CD4-positive, alpha-beta T cell treated with Interferon alpha-2 for 1 hour (primary cell): Measurements from ENCODE around the gene RPL29.
"Not testable (repeated sequence)": the region's sequence is repeated elsewhere in the genome, so short reads cannot be mapped to it uniquely, and the experiment has no call there.

Source experiments
- DNase-seq, 2 donors: peaks; one replicate each; pipeline ENCODE4 v3.0.0-alpha.2; 2020 to 2022

The RPL29 gene

DNA sequence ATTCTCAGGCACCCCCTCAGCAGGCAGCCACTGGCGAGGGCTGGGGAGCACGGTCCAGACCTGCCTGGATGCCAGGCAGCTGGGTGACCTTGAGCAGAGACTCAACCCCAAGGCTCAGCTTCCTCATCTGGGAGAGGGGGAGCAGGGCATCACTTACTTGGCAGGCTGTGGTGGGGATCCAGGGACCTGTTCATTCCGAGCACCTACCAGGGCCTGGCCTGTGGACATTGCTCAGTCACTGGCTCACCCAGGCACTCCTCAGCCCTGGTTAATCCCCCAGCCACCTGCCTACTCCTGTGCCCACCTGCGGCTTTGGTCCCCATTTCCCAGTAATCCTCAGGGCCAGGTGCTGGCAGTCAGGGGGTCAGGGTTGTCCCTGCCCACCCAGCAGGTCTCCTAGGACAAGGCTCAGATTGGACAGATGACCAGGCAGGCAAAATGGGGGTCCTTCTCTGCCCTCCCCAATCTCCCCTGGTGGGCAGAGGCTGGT is 9.3 kb upstream of the RPL29 start:
- no peak for DNase-seq

DNA sequence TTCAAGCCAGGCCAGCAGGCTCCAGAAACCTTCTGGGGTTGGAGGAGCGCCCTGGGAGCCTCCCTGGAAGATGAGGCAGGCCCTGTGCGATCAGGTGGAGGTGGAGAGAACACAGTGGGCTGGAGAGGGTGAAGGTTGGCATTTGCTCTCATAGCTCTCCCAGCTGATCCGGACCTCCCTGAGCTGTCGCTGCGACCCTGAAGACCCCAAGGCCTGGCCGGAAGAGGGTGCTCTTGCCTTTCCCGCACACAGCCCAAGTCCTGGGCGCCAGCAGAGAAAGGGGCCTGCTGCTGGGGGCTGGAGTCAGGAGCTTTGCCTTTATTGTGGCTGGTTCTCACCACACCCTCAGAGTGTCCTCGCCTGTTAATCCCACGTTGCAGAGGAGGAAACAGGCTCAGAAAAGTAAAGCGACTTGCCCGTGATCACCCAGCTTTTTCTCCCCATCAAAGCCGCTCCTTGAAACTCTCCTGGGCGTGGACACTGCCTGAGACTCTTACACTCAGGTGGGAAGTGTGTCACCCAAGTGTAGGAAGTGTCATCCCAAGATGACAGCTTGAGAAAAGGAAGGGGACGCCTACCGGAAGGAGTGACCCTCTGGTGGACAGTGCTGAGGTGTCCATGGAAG is 8.6 kb upstream of the RPL29 start:
- DNase-seq = no peak

DNA sequence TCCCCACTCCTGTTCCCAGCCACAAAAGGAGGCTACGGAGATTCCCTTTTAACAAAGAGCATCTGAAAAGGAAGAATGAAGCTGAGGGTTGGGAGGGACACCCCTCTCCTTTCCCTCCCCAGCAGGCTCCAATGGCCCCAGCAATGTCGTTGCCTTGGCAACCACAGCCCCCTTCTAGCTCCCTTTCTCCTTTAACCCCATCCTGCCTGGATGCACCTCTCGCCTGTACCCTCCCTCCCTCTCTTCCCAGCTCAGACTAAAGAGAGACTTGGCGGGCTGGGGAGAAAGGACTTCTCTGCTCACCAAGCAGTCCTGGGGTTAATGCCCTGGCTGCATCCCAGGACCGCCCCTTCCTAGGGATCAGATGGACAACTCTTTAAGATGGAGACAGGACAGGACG is 7.1 kb upstream of the RPL29 start:
- DNase-seq = no peak

DNA sequence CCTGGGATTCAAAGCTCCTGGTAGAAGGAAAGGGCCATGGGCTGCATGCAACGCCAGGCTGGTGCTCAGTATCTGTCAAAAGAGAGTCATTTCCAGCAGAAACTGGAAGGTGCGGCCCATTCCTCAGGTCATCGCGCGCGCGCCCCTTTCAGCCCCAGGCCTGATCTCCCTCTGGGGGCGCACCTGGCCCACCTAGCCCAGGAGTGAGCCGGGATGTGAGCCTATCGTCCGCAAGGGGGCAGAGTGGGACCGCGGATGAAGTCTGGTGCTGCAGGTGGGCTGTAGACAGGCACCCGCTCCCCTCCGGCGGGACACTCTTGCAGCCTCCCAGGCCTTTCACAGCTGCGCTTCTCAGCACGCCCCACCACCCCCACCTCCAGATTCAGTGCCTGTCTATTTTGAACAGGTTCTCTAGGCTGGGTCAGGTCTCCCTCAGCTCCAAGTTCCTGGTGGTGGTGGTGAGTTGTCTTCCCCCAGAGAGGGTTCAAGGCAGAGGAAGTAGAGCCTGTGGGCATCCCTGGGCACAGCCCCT is 5.8 kb upstream of the RPL29 start:
- DNase-seq = peak; percentile 85 to 90

DNA sequence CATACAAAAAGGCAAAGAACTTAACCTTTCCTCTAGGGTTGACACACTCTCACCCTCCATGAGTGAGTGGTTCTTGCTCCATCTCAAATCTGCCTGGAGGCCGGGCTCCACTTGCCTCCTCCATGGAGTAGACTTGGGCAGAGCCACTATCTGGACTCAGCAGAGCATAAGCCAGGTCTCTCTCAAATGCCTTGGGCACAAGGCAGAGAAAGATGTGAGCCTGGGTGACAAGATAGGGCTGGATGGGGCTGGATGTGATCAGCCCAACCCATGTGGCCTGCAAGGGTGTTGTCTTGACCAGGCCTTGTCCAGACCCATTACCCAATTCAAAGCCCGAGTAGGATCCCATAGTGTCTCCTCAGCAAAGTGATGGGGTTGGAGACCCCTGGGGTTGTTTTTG is 4.2 kb upstream of the RPL29 start:
- DNase-seq = no peak

DNA sequence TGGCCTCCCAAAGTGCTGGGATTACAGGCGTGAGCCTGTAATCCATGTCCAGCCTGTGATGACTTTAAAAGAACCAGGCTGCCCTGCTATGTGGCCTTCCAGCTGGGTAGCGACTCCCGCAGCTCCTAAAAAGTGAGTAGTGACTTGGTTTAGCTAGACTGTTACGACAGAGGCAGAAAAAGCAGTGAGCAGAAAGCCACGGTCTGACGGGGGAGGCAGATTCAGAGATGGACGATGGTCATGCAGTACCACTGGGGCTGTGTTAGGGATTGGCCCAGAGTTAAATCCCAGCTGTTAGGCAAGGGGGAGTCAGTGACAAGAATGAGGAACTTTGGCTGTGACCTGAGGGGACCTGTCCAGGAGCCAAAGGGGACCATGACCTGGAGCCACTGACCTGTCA is 3.1 kb upstream of the RPL29 start:
- no peak for DNase-seq

DNA sequence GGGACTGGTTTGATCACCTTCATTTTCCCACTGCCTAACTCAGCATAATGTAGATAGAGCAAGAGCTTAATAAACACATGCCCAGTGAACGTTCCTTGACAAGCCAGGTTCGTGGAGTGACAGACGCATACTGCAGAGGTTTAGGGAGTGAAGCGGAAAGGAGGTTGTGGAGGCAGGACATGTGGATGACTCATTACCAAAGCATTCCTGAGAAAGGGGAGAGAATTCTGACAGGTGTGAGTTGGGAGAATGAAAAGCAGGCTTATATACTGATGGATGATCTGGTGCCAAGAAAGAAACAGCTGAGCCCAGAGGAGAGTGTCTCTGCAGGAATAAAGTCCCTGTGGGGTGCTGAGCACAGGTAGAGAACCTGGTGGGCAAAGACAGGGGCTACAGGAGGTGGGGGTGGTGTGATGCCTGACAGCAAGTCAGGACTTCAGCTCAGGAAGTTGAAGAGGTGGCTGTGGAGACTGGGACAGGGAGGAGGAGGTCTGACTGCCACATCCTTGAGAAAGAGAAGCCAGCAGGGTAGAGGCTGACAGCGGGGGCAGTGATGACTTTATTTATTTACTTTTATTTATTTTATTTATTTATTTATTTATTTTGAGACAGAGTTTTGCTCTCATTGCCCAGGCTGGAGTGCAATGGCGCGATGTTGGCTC is 2.4 kb upstream of the RPL29 start:
- DNase-seq = no peak

DNA sequence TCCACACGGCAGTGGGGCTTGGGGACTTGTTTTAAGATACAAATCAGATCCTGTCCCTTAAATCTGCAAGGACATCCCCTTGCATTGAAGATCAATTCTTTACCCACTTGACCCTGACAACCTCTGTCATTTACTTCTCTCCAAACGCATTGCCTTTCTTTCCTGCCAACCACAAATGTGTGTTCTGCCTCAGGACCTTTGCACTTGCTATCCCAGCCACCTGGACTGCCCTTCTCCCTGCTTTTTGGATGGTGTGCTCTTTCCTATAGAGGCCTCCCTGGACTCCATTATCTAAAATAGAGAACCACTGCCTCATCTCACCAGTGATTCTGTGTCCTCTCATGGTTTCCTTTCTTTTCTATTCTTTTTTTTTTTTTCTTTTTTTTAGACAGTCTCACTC is 1.5 kb upstream of the RPL29 start:
- no peak for DNase-seq

DNA sequence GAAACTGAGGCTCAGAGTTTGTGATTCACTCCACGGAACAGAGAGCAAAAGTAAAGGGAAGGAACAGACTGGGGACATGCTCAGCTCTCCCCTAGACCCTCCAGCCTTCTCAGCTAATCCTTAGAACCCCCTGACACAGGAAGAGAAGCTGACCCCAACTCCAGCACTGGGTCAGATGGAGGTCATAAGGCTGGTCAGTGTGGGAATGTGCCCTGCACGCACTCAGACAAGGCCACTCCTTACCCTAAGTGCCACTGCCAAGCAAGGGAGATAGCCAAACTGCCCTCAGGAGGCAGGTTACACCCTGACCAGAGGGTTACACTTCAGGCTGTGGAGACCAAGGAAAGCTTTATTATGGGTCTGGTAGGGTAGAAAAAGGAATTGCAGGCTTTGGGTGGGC is 1.2 kb downstream of the RPL29 start:
- no peak for DNase-seq

DNA sequence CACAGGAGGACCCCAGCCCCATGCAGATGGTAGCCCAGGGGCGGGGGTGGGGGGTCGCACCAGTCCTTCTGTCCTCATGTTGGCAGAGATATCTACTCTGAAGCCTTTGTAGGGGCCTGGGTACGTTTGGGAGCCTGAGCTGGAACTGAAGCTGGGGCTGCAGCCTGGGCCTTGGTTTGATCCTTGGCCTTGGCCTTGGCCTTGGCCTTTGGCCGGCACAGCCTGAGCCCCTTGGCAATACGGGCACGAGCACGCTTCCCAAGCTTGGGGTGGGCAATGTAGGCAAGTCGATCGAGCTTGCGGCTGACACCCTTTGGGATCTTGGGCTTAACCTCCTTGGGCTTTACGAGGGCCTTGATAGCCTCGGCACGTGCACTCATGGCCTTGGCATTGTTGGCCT is 2.0 kb downstream of the RPL29 start:
- DNase-seq = not testable (repeated sequence)

DNA sequence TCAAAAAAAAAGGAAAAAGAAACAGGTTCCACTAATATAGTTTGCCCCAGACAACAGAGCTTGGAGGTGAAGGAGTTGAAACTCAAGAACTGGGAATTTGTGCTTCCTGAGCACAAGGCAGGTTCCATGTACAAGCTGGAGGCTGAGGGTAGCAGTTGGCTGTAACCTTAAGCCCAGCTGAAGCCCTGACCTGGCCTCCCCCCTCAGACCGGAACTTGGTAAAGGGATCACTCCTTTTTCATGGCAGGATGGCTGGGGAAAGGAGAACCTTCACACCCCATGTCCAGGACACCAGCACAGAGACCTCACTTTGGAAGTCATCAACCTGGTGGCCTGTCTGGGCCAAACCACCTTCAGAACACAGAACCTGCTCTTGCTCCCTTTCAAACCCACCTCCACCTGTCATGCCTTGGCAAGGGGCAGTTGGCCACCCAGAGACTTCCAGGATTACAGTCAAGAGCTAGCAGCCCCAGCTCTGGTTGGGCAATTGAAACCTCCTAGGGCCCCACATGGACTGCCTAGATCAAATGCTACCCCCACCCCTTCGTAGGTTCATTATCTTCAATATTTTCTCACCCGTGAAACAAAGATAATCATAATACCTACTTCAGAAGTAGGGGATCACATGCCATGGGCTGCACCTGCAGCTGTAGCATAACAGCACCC is 3.5 kb downstream of the RPL29 start:
- DNase-seq = no peak

DNA sequence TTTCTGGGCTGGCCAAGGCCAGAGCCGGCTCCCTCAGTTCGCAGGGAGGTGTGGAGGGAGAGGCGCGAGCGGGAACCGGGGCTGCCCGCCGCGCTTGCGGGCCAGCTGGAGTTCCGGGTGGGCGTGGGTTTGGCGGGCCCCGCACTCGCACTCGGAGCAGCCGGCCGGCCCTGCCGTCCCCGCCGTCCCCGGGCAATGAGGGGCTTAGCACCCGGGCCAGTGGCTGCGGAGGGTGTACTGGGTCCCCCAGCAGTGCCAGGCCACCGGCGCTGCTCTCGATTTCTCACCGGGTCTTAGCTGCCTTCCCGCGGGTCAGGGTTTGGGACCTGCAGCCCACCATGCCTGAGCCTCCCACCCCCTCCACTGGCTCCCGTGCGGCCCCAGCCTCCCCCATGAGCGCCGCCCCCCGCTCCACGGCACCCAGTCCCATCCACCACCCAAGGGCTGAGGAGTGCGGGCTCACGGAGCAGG is 5.2 kb downstream of the RPL29 start:
- not testable (repeated sequence) for DNase-seq

DNA sequence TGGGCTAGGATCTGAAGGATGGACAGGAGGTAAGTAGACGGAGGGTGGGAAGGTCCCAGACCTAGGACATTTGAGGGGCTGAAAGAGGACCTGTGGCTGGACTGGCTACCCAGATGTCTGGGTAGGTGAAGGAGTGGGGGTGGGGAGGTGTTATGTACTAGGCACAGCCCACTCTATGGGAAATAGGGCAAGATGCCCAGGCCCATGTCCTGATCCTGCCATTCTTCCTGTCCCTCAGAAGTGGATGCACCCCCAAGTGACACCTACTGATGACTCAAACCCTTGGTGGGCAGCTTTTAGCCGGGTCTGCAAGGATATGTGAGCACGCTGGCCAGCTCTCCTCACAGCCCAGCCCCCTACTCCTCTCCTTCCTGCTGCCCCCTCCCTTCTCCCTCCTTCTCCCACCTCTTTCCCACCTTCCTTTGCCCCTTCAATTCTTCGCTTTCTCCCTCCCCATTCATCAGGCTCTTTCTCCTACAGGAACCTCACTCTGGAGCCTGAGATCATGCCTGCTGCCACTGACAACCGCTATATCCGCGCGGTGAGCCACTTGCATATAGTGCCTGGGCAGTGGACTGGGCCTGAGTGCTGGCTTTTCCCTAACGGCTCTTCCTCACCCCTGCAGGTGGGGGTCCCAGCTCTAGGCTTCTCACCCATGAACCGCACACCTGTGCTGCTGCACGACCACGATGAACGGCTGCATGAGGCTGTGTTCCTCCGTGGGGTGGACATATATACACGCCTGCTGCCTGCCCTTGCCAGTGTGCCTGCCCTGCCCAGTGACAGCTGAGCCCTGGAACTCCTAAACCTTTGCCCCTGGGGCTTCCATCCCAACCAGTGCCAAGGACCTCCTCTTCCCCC is 7.2 kb downstream of the RPL29 start:
- DNase-seq = no peak

DNA sequence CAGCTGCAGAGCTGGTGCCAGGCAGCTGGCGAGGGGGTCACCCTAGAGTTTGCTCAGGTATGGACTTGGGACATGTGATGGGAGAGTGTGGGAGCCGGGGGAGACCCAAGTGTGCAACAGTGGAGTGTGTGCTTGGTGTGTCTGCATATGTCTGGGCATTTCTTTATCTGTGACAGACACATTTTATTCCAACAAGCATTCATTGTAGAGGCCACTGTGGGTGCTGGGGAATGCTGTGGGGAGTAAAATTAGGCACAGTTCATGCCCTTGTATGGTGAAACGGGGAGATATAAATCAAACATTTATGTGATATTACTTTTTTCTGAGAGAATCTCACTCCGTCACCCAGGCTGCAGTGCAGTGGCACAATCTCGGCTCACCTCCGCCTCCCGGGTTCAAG is 8.1 kb downstream of the RPL29 start:
- no peak for DNase-seq

DNA sequence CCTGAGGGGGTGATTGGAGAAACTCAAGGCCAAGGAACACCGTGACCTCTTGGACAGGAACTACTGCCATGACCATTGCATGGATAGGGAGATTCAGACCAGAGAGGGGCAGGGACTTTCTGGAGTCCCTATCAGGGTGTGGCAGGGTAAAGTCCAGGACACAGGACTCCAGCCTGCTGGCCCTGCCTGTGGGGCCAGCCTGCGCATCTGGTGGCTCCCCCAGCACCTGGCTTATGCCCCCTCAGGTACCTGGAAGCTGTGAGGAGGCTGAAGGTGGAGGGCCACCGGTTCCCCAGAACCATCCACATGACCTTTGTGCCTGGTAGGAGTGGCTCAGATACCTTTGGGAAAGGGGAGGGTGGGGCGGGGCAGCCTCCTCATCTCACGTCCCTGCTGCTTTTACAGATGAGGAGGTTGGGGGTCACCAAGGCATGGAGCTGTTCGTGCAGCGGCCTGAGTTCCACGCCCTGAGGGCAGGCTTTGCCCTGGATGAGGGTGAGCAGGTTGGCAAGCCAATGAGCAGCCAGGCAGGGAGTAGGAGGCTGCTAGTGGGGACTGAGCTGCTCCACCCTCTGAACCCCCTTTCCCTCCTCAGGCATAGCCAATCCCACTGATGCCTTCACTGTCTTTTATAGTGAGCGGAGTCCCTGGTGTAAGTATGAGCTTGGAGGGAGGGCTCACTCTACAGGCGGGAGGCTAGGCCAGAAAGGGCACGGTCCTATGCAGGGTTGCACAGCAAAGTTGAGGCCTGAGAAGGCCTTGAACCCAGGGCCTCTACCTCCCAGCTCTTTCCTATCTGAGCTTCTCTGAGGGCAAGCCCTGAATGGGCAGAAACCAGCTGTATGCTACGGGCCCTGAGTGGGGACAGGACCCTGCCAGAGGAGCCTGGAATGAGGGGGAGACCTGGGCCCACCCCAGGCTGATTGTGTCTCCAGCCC is 9.4 kb downstream of the RPL29 start:
- no peak for DNase-seq

DNA sequence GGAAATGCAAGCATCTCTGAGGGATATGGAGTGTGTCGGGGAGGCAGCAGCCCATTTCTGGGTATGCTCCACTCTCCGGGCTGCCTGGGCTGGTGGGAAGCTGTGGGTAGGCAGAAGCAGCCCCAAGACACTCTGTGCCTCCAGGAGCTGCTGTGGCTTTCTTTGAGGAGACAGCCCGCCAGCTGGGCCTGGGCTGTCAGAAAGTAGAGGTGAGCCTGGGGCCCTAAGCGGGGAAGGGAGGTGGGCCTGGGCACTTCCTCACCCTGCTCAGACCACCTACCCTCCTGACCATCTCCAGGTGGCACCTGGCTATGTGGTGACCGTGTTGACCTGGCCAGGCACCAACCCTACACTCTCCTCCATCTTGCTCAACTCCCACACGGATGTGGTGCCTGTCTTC is 10.6 kb downstream of the RPL29 start:
- DNase-seq = no peak

DNA sequence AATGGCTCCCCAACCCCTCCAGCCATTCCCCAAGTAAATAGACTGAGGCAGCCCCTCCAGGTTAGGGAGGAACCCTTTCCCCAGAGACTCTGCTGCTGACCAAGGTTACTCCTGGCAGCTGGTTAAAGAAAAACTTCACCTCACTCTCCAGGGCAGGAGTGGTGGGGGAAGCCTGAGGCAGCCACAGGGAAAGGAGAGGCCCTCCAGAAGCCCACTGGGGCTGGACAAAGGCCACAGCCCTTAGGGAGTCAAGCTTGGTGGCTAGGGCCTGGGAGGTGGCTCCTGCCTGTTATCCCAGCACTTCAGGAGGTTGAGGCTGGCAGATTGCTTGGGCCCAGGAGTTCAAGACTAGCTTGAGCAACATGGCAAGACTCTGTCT is 11.4 kb downstream of the RPL29 start:
- DNase-seq = no peak

DNA sequence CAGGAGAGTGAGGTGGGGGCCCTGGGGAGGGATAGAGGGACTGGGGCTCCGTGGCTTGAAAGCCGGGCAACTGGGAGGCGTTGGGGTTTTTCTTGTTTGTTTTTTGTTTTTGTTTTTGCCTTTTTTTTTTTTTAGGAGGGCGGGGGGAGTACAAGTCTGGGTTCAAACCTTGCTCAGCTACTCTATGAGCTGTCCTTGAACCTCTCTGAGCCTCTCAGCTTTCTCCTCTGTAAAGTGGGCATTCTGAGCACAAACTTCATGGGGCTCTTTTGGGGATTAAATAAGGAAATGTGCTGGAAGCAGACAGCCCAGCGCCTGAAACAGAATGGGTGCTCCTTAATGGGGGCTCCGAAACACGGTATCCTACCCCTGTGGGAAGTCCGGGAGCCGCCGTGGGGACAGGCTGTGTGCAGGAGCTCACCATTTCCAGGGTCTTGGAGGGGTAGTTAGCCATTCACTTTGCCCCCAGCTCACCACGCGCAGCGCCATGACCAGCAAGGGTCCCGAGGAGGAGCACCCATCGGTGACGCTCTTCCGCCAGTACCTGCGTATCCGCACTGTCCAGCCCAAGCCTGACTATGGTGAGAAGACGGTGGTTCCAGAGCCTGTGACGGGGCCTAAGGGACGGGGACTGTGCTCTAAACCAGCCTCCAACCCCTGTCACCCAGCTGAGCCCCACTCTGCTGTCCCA is 12.0 kb downstream of the RPL29 start:
- DNase-seq = no peak

DNA sequence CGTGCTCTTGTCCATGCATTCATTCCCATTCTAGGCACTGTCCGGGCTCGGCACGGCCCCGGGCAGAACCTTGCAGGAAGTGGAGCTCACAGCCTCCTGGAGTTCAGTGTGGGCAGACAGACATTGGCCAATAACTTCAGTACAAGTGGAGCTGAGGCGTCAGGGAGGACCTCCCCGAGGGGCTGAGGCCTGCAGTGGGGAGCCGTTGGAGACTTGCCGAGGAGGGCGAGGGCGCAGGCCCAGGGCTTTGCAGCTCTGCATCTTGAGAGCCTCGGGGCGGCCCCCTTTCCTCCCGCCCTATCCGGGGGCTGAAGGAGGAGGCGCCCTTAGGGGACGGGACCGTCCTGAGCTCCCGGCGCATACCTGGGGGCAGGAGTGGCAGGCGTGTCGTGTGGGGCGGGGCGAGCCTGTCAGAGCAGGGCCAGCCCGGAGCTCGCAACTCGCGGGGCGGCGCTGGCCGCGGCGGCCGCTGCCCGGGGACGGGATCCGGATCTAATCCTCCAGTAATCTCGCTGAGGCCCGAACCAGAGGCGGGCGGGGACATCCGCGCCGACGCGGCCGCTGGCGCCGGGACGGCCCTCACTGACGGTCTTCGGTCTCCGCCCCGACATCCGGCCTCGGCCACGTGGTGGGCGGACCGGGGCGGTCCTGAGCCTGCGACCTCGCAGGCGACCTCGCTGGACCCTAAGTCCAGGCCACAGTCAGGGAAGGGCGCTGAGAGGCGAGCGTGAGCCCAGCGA is 12.7 kb downstream of the RPL29 start, which contains the start of gene ACY1:
ACY1 (plus strand) TSS at position 698 of the 740 bp plus-strand sequence. CDS start 530 bp downstream, outside the sequence.
- peak; percentile 59 to 78 for DNase-seq

DNA sequence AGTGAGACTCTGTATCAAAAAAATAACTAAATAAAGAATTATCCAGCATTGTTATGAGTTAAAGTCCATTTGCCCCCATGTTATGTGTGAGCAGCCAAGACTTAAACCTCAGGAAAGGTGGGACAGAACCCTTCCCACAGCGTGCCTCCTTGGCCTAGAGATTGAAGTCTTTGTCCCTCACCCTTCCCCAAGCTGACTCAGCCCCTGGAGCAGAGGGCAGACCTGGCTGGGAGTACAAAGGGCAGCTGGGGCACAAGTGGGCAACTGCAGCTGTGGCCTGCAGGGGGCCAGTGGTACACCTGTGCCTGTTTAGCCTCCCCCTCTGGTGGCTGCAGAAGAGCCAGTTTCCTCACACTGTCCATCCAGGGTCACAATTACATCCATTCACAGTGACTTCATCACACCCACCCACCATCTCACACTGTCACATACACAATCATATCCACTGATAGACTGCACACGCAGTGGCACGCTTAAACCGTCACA is 13.3 kb downstream of the RPL29 start:
- DNase-seq = peak in 1 of 2 donors; percentile 29
